ENCODE measurements around the gene TMEM52B.
A peak's percentile ranks its signal among the peaks of the same experiment; 100 is the strongest.

TMEM52B gene

GRCh38 chr12:10210225-10210624, 31.4 kb downstream of the TMEM52B start:
- no peak for DNase-seq (ENCODE audit: low spot score)
- in situ Hi-C loops (cut with MboI; ENCODE audit: low sequenced_read_pairs, unreplicated experiment), result no loop called here
- TF ChIP-seq CTCF (IDR thresholded peaks at IDR 0.05; ENCODE audit: borderline replicate concordance, control extremely low read depth, extremely low read depth, insufficient read depth, missing control alignments), result no peak

GRCh38 chr12:10211101-10211939, 32.5 kb downstream of the TMEM52B start:
- in situ Hi-C loops (cut with MboI; ENCODE audit: low sequenced_read_pairs, unreplicated experiment), result no loop called here
- no peak for TF ChIP-seq CTCF (IDR thresholded peaks at IDR 0.05; ENCODE audit: borderline replicate concordance, control extremely low read depth, extremely low read depth, insufficient read depth, missing control alignments)
- no peak for DNase-seq (ENCODE audit: low spot score)

GRCh38 chr12:10211940-10212738, 33.3 kb downstream of the TMEM52B start:
- TF ChIP-seq CTCF (IDR thresholded peaks at IDR 0.05; ENCODE audit: borderline replicate concordance, control extremely low read depth, extremely low read depth, insufficient read depth, missing control alignments), result no peak
- in situ Hi-C loops (cut with MboI; ENCODE audit: low sequenced_read_pairs, unreplicated experiment), result no loop called here
- DNase-seq (ENCODE audit: low spot score), result peak; percentile 83

- TF ChIP-seq CTCF (IDR thresholded peaks at IDR 0.05; ENCODE audit: borderline replicate concordance, control extremely low read depth, extremely low read depth, insufficient read depth, missing control alignments), result no peak
- in situ Hi-C loops (cut with MboI; ENCODE audit: low sequenced_read_pairs, unreplicated experiment), result no loop called here
- DNase-seq (ENCODE audit: low spot score), result peak; percentile 88
These were observed 33.9 kb downstream of the TMEM52B start, which contains the start of gene GABARAPL1 for GRCh38 chr12:10212739-10213131. TSS of gene GABARAPL1 (plus strand) at chr12:10212877. CDS start at chr12:10213130, 253 bp downstream.

GRCh38 chr12:10213168-10214135, 34.6 kb downstream of the TMEM52B start:
- in situ Hi-C loops (cut with MboI; ENCODE audit: low sequenced_read_pairs, unreplicated experiment), result no loop called here
- DNase-seq (ENCODE audit: low spot score), result peak; percentile 75

More at GRCh38 chr12:10213168-10214135, 34.6 kb downstream of the TMEM52B start:
- TF ChIP-seq CTCF (IDR thresholded peaks at IDR 0.05; ENCODE audit: borderline replicate concordance, control extremely low read depth, extremely low read depth, insufficient read depth, missing control alignments), result no peak

All from GM13976 (cell line).